GM12875 (cell line): Measurements from ENCODE around the gene PTGES3L.
"Not testable (repeated sequence)": the region's sequence is repeated elsewhere in the genome, so short reads cannot be mapped to it uniquely, and the experiment has no call there.

Experiments
- H3K4me3 ChIP-seq: one replicate; pipeline ENCODE4 v1.5.1; 2011; ENCODE audit warnings: low read depth, low read length, control low read depth
- TF ChIP-seq, protein P1 (sequence below): IDR thresholded peaks from 2 replicates; pipeline ENCODE4 v1.5.1; 2011; ENCODE audit warnings: low read depth, mild to moderate bottlenecking, control low read depth, inconsistent platforms, low read length, moderate library complexity, borderline replicate concordance; ENCODE audit not compliant: insufficient read depth

Gene PTGES3L

DNA sequence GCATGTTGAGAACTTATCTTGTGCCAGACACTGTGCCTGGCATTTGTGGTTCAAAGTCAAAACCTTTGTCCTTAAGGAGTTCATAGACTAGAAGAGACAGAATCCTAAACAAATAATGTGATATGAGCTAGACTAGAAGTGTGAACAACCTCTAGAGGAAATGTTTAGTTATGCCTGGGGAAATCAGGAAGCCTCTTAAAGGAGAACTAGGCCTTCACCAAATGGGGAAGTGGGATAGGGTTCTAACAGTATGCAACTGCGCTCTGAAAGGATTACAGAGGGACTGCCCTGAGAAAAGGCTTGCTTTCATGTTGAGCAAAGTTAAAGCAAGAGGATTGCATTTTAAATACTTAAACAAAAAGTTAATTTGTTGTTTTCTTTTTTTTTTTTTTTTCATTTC lies 5.3 kb upstream of the PTGES3L start:
- H3K4me3 ChIP-seq, result no peak overlapping the region
- TF ChIP-seq, protein P1, sequence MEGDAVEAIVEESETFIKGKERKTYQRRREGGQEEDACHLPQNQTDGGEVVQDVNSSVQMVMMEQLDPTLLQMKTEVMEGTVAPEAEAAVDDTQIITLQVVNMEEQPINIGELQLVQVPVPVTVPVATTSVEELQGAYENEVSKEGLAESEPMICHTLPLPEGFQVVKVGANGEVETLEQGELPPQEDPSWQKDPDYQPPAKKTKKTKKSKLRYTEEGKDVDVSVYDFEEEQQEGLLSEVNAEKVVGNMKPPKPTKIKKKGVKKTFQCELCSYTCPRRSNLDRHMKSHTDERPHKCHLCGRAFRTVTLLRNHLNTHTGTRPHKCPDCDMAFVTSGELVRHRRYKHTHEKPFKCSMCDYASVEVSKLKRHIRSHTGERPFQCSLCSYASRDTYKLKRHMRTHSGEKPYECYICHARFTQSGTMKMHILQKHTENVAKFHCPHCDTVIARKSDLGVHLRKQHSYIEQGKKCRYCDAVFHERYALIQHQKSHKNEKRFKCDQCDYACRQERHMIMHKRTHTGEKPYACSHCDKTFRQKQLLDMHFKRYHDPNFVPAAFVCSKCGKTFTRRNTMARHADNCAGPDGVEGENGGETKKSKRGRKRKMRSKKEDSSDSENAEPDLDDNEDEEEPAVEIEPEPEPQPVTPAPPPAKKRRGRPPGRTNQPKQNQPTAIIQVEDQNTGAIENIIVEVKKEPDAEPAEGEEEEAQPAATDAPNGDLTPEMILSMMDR, result no peak

DNA sequence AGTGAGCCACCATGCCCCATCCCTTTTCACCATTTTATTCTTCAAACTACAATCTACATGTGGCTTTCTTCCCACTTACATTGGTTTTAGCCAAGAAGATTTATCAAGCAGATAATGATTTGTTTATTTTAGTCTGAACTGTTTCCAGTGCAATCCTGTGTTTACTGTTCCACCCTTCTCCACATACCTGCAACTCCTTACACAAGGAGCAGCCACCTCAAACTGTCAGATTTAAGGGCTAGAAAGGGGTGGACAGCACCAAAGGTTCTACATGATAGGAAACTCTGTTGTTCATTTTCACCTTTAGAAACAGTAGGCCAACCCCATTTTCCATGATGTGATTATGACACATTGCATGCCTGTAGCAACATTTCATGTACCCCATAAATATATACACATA lies 2.4 kb upstream of the PTGES3L start:
- no peak overlapping the region for H3K4me3 ChIP-seq
- TF ChIP-seq, protein P1, result no peak

DNA sequence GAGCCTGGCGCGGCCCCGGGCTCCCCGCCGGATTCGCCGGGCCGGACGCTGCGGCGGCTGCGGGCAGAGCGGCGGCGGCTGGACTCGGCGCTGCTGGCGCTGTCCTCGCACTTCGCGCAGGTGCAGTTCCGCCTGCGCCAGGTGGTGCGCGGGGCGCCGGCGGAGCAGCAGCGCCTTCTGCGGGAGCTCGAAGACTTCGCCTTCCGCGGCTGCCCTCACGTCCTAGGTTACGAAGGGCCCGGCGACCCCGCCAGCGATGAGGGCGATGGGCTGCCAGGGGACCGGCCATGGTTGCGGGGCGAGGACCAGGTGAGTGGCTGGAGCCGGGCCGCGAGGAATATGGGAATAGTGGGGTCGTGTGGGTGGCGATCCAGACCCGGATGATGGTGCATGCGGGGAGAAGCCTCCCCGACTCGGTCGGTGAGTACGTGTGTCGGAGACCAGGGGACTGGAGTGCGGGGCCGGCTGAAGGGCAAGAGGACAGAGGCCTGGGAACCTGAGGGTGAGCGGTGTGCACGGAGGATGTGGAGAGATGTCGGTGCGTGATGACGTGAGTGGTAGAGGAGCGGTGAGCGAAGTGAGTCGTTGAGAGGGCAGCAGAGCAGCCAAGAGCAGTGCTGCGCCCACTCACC lies 1.0 kb upstream of the PTGES3L start:
- TF ChIP-seq, protein P1, result peak; percentile 28; the same call in 1 of the 2 replicates
- H3K4me3 ChIP-seq, result peak overlapping the region; percentile 82

DNA sequence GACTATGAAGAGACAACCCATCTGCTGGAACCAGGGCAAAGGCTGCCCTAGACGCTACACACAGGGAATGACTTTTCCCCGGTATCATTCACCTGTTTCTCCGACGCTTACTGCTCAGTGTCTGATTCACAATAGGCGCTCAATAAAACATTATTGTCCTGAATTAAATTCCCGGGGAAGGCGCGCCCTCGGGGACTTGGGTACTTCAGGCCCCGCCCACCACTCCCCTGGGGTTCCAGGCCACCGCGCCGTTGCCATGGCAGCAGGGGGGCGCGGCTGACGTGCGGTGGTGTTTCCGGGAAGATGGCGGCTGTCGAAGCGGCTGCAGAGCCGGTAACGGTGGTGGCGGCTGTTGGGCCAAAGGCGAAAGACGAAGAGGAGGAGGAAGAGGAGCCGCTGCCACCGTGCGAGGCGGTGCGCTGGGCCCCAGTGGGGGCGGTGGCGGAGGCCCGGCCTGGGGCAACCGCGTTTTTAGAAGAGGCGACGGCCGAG lies 440 bp upstream of the PTGES3L start, which contains the start of gene RUNDC1:
RUNDC1 (plus strand) TSS at position 292 of the 492 bp plus-strand sequence; CDS start at position 304, 12 bp downstream.
- TF ChIP-seq, protein P1, result no peak
- peak within 1 kb of the TSS; percentile 82 for H3K4me3 ChIP-seq

DNA sequence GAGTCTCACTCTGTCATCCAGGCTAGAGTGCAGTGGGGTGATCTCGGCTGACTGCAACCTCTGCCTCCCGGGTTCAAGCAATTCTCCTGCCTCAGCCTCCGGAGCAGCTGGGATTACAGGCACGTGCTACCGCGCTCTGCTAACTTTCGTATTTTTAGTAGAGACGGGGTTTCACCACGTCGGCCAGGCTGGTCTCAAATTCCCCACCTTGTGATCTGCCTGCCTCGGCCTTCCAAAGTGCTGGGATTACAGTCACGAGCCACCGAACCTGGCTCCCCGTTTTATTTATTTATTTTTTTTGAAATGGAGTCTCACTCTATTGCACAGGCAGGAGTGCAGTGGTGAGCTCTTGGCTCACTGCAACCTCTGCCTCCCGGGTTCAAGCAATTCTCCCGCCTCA lies 4.2 kb downstream of the PTGES3L start:
- not testable (repeated sequence) for H3K4me3 ChIP-seq

DNA sequence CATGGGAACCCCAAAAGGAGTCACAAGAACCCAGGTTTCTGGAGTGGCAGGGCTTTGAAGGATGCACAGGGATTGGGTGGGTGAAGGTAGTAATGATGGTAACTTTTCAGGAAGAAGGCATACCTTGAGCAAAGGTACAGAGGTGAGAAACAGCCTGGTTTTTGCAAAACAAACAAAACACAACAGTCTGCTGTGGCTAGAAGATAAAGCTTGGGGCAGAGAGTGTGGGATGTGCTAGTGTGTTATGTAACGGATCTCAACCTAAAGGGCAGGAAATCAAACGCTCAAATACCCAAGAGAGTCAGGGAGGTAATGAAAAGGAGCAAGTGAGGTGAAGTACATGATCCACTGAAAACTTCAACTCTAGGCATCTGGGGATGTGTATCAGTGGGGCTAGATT lies 4.6 kb downstream of the PTGES3L start:
- no peak overlapping the region for H3K4me3 ChIP-seq
- TF ChIP-seq, protein P1, result no peak

DNA sequence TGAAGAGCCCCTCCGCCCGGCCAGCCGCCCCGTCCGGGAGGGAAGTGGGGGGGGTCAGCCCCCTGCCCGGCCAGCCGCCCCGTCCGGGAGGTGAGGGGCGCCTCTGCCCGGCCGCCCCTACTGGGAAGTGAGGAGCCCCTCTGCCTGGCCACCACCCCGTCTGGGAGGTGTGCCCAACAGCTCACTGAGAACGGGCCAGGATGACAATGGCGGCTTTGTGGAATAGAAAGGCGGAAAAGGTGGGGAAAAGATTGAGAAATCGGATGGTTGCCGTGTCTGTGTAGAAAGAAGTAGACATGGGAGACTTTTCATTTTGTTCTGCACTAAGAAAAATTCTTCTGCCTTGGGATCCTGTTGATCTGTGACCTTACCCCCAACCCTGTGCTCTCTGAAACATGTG lies 6.6 kb downstream of the PTGES3L start:
- not testable (repeated sequence) for H3K4me3 ChIP-seq

DNA sequence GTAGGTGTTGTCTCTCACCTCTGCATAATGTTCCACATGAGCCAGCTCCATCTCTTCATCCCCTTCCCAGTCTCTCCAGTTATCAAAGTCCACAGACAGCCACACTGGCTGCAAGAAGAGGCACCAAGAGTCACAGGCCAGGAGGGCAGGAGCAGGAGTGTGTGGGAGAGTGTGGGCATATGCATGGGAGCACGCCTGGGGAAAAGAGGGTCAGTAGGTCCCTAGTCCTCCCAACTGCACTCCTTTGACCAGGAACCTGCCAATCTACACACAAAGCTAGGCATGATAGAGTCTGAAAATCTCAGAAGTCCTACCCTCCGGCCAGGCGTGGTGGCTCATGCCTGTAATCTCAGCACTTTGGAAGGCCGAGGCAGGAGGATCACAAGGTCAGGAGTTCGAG lies 8.3 kb downstream of the PTGES3L start:
- TF ChIP-seq, protein P1, result no peak
- no peak overlapping the region for H3K4me3 ChIP-seq
